Measurements from ENCODE around the gene MIPOL1.

The MIPOL1 gene

DNA sequence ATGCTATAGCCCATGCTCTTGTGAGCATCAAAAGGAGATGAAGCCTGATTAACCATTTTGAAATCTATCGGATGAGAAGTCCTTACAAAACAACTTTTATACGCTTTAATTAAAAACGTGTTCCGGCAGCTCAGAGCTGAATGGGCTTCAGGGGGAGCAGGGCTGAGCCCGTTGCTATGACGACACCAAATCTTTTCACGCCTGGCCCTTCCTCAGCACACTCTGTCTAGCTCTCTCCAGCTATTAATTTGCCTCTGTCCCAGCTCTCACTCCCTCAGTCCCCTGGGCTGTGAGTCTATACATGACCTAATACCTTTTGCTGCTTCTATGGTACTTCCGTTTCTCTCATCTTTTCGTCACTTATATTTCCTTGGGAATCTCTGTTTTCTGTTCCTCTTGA is 381.5 kb downstream of the MIPOL1 start:
- H3K27ac ChIP-seq (ENCODE audit: low read depth, low read length): no peak overlapping the region
- no peaks in the 10 kb centered on the region for H3K4me1 ChIP-seq (ENCODE audit: insufficient read depth, low read length)
- H3K36me3 ChIP-seq (ENCODE audit: insufficient read depth, low read length): no peaks in the 10 kb centered on the region
- H3K9me3 ChIP-seq (ENCODE audit: insufficient read depth, low read depth, low read length): no peaks in the 10 kb centered on the region
- H3K27me3 ChIP-seq (ENCODE audit: insufficient read depth, low read length): peaks cover 100% of the 10 kb centered on the region
- 56% methylated on average over 9 of the region's 9 CpGs for WGBS
- no peak overlapping the region for H3K9ac ChIP-seq (ENCODE audit: low read depth, low read length)
- H3K4me3 ChIP-seq (ENCODE audit: low read length): no peak overlapping the region

- Histone ChIP-seq H3K27me3 (ENCODE audit: insufficient read depth, low read length) (peaks cover 100% of the 10 kb centered on the region), H3K9me3 (ENCODE audit: insufficient read depth, low read depth, low read length) (no peaks in the 10 kb centered on the region), H3K9ac (ENCODE audit: low read depth, low read length) (no peak overlapping the region), H3K4me1 (ENCODE audit: insufficient read depth, low read length) (peaks cover 7% of the 10 kb centered on the region; the same call in 1 of the 2 replicates), H3K36me3 (ENCODE audit: insufficient read depth, low read length) (no peaks in the 10 kb centered on the region), H3K27ac (ENCODE audit: low read depth, low read length) (no peak overlapping the region), H3K4me3 (ENCODE audit: low read length) (no peak overlapping the region)
- 85% methylated on average over 1 of the region's 2 CpGs for WGBS
These were observed 382.4 kb downstream of the MIPOL1 start for GRCh38 chr14:37580146-37580545.

- Histone ChIP-seq H3K27ac (ENCODE audit: low read depth, low read length) (no peak overlapping the region), H3K9ac (ENCODE audit: low read depth, low read length) (no peak overlapping the region), H3K4me3 (ENCODE audit: low read length) (peak overlapping the region; percentile 34), H3K36me3 (ENCODE audit: insufficient read depth, low read length) (no peaks in the 10 kb centered on the region), H3K27me3 (ENCODE audit: insufficient read depth, low read length) (peaks cover 100% of the 10 kb centered on the region), H3K4me1 (ENCODE audit: insufficient read depth, low read length) (peaks cover 28% of the 10 kb centered on the region), H3K9me3 (ENCODE audit: insufficient read depth, low read depth, low read length) (no peaks in the 10 kb centered on the region)
- 2% methylated on average over 66 of the region's 67 CpGs for WGBS
These were observed 385.8 kb downstream of the MIPOL1 start for GRCh38 chr14:37583358-37584210.

- Histone ChIP-seq H3K4me3 (ENCODE audit: low read length) (peak overlapping the region; percentile 34; the same call in 1 of the 2 replicates), H3K9ac (ENCODE audit: low read depth, low read length) (no peak overlapping the region), H3K27me3 (ENCODE audit: insufficient read depth, low read length) (peaks cover 100% of the 10 kb centered on the region), H3K4me1 (ENCODE audit: insufficient read depth, low read length) (peaks cover 36% of the 10 kb centered on the region), H3K36me3 (ENCODE audit: insufficient read depth, low read length) (no peaks in the 10 kb centered on the region), H3K27ac (ENCODE audit: low read depth, low read length) (no peak overlapping the region), H3K9me3 (ENCODE audit: insufficient read depth, low read depth, low read length) (no peaks in the 10 kb centered on the region)
- 1% methylated on average over 62 of the region's 62 CpGs for WGBS
These were observed 386.7 kb downstream of the MIPOL1 start for GRCh38 chr14:37584211-37585100.

DNA sequence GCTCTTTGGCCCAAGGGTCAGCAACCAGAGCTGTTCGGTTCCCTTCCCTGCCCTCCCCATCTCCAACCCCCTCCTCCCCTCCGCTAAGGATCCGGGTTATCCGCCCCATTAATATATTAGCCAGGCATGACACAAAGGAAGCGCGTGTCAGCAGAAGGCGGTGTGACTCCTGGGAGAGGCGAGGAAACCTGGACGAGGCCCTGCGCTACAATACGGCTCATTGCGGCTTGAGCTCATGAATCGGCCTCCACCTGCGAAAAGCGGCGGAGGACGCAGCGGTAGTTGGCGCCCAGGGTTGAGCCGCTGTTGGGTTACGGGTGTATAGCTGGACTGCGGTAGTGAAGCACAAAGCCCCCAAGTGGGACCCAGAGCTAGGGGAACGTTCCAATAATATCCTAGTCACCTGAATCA is 387.4 kb downstream of the MIPOL1 start:
- Histone ChIP-seq H3K4me3 (ENCODE audit: low read length) (peak overlapping the region; percentile 24; the same call in 1 of the 2 replicates), H3K27ac (ENCODE audit: low read depth, low read length) (no peak overlapping the region), H3K27me3 (ENCODE audit: insufficient read depth, low read length) (peaks cover 100% of the 10 kb centered on the region), H3K4me1 (ENCODE audit: insufficient read depth, low read length) (peaks cover 38% of the 10 kb centered on the region), H3K36me3 (ENCODE audit: insufficient read depth, low read length) (no peaks in the 10 kb centered on the region), H3K9ac (ENCODE audit: low read depth, low read length) (no peak overlapping the region), H3K9me3 (ENCODE audit: insufficient read depth, low read depth, low read length) (no peaks in the 10 kb centered on the region)
- WGBS: 1% methylated on average over 23 of the region's 23 CpGs

DNA sequence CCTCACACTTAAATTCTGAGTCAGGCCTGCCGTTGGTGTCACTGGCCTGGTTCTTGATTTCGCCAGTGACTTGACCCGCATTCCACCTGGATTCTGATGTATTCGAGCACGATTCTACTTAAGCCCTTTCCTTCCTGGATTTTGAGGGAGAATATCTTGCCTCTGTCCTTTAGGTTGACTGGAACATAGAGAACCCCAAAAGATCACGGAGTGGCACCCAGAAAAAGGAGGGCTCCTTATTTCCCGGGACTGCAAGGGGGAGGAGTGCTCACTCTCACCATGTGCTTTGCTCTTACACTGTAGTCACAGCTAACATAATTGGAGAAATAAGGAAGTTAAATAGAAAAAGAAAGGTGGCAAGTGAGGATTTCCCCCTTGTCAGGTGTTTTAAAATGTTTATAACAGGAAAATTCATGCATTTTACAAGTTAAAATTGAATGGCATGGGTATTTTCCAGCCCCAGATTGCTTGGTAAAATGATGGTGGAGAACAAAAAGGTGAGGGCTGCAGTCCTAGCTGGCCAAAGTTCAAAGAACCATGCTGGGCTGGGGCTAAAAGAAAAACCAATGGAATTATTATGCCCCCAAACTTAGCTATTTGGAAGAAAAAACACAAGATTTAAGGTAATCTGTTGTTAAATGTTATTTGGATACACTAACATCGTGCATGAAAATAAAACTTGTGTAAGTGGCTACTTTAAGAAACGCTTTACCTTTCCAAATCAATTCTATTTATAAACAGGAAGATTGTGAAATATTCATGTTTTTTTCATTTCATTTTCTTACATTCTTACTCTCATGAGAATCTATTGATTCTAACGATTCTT is 388.4 kb downstream of the MIPOL1 start:
- 5% methylated on average over 7 of the region's 10 CpGs for WGBS
- H3K27ac ChIP-seq (ENCODE audit: low read depth, low read length): no peak overlapping the region

DNA sequence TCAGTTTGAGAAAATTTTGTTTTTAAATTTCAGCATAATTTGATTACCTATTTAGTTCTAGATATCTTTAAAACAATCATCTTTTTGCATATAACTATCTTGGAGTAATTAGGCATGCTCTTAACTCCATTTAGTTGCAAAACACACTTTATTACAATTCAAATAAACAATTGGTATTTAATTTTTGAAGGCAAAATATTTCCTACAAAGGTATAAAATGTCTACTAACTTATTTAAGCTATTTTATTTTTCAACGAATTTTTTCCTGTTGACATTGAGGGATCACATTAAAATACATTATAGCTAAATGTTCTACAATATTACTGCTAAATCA is 389.0 kb downstream of the MIPOL1 start:
- peaks cover 100% of the 10 kb centered on the region for H3K27me3 ChIP-seq (ENCODE audit: insufficient read depth, low read length)
- peaks cover 38% of the 10 kb centered on the region for H3K4me1 ChIP-seq (ENCODE audit: insufficient read depth, low read length)
- H3K27ac ChIP-seq (ENCODE audit: low read depth, low read length): no peak overlapping the region
- H3K36me3 ChIP-seq (ENCODE audit: insufficient read depth, low read length): no peaks in the 10 kb centered on the region
- no peak overlapping the region for H3K9ac ChIP-seq (ENCODE audit: low read depth, low read length)
- no peaks in the 10 kb centered on the region for H3K9me3 ChIP-seq (ENCODE audit: insufficient read depth, low read depth, low read length)
- H3K4me3 ChIP-seq (ENCODE audit: low read length): no peak overlapping the region
- no CpG with 5 or more reads among the region's 1 CpG for WGBS

More for the DNA sequence above, 388.4 kb downstream of the MIPOL1 start:
- no peaks in the 10 kb centered on the region for H3K9me3 ChIP-seq (ENCODE audit: insufficient read depth, low read depth, low read length)
- H3K4me1 ChIP-seq (ENCODE audit: insufficient read depth, low read length): peaks cover 38% of the 10 kb centered on the region
- no peak overlapping the region for H3K9ac ChIP-seq (ENCODE audit: low read depth, low read length)
- no peaks in the 10 kb centered on the region for H3K36me3 ChIP-seq (ENCODE audit: insufficient read depth, low read length)
- H3K4me3 ChIP-seq (ENCODE audit: low read length): no peak overlapping the region
- peaks cover 100% of the 10 kb centered on the region for H3K27me3 ChIP-seq (ENCODE audit: insufficient read depth, low read length)

- no peaks in the 10 kb centered on the region for H3K36me3 ChIP-seq (ENCODE audit: insufficient read depth, low read length)
- peaks cover 38% of the 10 kb centered on the region for H3K4me1 ChIP-seq (ENCODE audit: insufficient read depth, low read length)
- no peak overlapping the region for H3K27ac ChIP-seq (ENCODE audit: low read depth, low read length)
- H3K9ac ChIP-seq (ENCODE audit: low read depth, low read length): no peak overlapping the region
- H3K27me3 ChIP-seq (ENCODE audit: insufficient read depth, low read length): peaks cover 100% of the 10 kb centered on the region
- H3K4me3 ChIP-seq (ENCODE audit: low read length): peak overlapping the region; percentile 52; the same call in 1 of the 2 replicates
- WGBS: 10% methylated on average over 2 of the region's 4 CpGs
- no peaks in the 10 kb centered on the region for H3K9me3 ChIP-seq (ENCODE audit: insufficient read depth, low read depth, low read length)
These were observed 389.5 kb downstream of the MIPOL1 start for GRCh38 chr14:37587131-37587803.

DNA sequence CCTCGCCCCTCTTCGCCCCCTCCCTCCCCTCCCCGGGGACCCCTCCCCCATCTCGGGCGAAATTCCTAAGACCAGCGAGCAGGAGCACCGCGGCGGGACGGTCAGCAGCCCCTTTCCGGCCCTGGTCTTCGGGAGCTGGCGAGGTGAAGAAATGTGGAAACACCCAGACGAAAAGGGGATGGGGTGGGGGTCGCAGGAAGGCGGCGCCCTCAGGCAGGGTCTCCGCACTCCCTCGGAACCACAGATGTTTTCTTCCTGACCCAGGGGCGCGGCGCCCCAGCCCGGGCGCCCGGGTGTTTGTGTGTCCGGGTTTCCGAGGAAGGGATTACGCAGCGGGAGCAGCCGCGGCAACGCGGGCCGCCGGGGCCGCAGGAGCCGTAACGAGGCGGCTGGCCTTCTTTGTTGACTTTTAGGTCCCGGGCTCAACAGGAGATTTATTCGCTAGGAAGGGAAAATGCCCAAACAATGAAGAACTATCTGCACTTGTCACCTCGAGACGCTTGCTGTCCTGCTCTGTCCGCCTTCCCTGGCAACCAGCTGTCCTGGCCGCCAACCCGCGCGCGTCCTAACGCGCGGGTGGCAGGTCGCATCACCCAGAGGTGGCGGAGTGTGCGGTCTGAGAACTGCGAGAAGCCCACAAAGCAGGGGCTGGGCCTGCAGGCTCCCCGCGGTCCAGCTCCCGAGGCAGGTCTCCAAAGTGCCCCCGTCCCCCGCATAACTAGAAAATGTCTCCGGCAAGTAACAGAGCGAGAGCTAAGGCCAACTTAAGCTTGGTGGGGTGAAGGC is 390.3 kb downstream of the MIPOL1 start:
- Histone ChIP-seq H3K27me3 (ENCODE audit: insufficient read depth, low read length) (peaks cover 100% of the 10 kb centered on the region), H3K4me1 (ENCODE audit: insufficient read depth, low read length) (peaks cover 38% of the 10 kb centered on the region), H3K4me3 (ENCODE audit: low read length) (peak overlapping the region; percentile 52), H3K9me3 (ENCODE audit: insufficient read depth, low read depth, low read length) (no peaks in the 10 kb centered on the region), H3K27ac (ENCODE audit: low read depth, low read length) (peak overlapping the region; percentile 75; the same call in 1 of the 2 replicates), H3K36me3 (ENCODE audit: insufficient read depth, low read length) (no peaks in the 10 kb centered on the region), H3K9ac (ENCODE audit: low read depth, low read length) (peak overlapping the region; percentile 35; the same call in 1 of the 2 replicates)
- WGBS: under 1% methylated on average over 62 of the region's 63 CpGs

- H3K9me3 ChIP-seq (ENCODE audit: insufficient read depth, low read depth, low read length): no peaks in the 10 kb centered on the region
- H3K4me3 ChIP-seq (ENCODE audit: low read length): peak overlapping the region; percentile 52
- H3K9ac ChIP-seq (ENCODE audit: low read depth, low read length): no peak overlapping the region
- WGBS: 3% methylated on average over 5 of the region's 6 CpGs
- peaks cover 100% of the 10 kb centered on the region for H3K27me3 ChIP-seq (ENCODE audit: insufficient read depth, low read length)
- H3K4me1 ChIP-seq (ENCODE audit: insufficient read depth, low read length): peaks cover 38% of the 10 kb centered on the region
- peak overlapping the region; percentile 75; the same call in 1 of the 2 replicates for H3K27ac ChIP-seq (ENCODE audit: low read depth, low read length)
- no peaks in the 10 kb centered on the region for H3K36me3 ChIP-seq (ENCODE audit: insufficient read depth, low read length)
These were observed 390.9 kb downstream of the MIPOL1 start for GRCh38 chr14:37588667-37588955.

Measured in HUES64 (cell line).